Measurements from ENCODE around the gene FHIT.

DNA sequence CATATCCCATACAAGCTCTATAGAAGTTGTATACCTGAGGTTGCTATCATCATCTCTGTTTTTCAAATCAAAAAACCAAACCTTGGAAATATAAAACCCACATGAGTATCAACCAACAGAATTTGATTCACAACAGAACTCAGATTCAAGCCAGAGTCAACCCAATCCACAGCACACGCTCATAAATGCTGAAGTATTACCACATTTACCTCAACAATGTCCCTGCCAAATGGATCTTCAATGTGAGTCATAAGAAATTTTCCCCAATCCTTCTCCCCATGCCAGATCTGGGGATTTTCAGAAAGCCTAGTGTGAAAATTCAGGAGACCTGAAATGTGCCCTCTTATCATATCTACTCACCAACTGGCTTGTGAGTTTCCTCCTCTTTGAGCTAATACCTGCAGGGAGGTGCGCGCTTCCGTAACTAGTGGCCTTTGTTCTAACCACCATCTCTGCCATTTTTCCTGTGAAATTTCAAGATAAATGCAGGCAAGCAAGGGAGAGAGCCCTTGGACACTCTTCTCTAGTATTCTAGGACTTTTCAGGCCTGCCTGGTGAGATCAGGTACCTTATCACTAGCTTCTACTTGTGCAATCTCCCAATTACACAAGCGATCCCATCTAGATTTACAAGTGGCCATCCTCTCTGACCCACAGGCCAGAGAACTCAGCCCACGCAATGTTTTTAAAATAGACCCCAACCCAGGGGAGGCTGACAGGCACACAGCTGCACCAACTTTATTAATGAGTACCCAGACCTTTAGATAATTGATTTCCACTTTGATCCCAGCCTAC lies 1124.5 kb downstream of the FHIT start:
- TF ChIP-seq, protein P1, sequence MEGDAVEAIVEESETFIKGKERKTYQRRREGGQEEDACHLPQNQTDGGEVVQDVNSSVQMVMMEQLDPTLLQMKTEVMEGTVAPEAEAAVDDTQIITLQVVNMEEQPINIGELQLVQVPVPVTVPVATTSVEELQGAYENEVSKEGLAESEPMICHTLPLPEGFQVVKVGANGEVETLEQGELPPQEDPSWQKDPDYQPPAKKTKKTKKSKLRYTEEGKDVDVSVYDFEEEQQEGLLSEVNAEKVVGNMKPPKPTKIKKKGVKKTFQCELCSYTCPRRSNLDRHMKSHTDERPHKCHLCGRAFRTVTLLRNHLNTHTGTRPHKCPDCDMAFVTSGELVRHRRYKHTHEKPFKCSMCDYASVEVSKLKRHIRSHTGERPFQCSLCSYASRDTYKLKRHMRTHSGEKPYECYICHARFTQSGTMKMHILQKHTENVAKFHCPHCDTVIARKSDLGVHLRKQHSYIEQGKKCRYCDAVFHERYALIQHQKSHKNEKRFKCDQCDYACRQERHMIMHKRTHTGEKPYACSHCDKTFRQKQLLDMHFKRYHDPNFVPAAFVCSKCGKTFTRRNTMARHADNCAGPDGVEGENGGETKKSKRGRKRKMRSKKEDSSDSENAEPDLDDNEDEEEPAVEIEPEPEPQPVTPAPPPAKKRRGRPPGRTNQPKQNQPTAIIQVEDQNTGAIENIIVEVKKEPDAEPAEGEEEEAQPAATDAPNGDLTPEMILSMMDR (IDR thresholded peaks at IDR 0.05) = no peak
- TF ChIP-seq POLR2A (IDR thresholded peaks at IDR 0.05) = no peak
